NCI-H128 (cell line): ENCODE data around the gene HOXB4.

Experiments
- DNase-seq: peaks from one replicate; lab custom pipeline; 2025; ENCODE audit not compliant: unreplicated experiment; lab: John Stamatoyannopoulos, UW

HOXB4 gene

GRCh38 chr17:48549914-48550501, 28.1 kb downstream of the HOXB4 start:
- DNase-seq = no peak

- DNase-seq = no peak
Measured at GRCh38 chr17:48549281-48549630, 28.9 kb downstream of the HOXB4 start.

GRCh38 chr17:48548523-48549280, 29.4 kb downstream of the HOXB4 start:
- no peak for DNase-seq

- DNase-seq = no peak
Measured at GRCh38 chr17:48547808-48548522, 30.2 kb downstream of the HOXB4 start.

- DNase-seq = no peak
Measured at GRCh38 chr17:48546924-48547807, 31.0 kb downstream of the HOXB4 start.

DNA sequence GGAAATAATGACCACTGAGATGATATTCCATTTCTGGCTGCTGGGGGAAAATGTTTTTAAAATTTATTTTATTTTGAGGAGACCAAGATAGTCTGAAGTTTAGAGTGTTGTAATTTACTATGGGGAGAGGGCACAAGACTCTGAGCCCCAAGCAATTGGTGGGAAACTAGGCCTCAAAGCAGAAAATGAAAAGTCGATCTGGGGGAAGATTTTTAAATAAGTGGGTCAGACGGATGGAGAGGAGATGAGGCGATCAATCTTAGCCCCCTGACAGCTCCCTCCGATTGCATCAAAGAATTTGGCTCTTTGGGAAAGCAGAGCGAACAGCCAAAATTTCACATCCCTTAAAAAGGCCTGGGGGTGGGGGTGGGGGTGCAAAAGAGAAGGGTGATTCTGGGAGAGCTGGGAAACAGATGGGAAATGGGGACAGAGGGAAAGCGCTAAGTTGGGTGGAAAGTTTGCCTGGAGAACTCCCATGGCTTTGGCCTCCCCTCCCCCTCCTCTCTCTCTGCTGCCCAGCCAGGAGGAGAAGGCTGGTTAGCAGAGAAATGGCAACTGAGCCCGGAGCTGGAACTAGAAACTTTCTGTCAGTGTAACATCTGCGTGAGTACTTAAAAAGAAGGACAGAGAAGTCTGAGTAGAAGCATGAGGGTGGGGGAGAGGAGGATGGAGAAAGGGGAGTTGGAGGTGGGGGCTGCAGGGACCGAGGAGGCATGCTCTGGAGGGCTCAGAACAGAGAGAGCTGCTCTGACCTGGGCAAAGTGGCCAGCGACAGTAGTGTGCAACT, 31.8 kb downstream of the HOXB4 start:
- no peak for DNase-seq

- DNase-seq = no peak
Measured at GRCh38 chr17:48545539-48545938, 32.6 kb downstream of the HOXB4 start.

DNA sequence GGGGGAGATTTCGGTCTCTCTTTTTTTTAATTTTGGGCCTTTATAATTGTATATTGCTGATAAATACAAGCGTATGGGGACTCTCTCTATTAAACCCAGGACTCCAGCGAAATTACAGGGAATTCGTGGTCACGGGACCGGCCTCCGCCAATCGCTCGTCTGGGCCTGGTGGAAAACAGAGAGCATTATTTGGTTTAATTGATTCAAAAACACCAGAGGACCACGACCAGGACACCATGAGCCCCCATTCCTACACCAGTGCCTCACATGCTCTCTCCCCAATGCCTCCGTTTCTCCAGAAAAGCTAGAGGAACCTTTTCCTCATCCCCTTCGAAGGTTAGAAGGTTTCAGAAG, 33.2 kb downstream of the HOXB4 start, which contains the start of gene HOXB2:
Gene HOXB2, minus strand, starts transcription at position 88 of the 354 bp plus-strand sequence. CDS start 198 bp downstream, outside the sequence.
- no peak for DNase-seq

DNA sequence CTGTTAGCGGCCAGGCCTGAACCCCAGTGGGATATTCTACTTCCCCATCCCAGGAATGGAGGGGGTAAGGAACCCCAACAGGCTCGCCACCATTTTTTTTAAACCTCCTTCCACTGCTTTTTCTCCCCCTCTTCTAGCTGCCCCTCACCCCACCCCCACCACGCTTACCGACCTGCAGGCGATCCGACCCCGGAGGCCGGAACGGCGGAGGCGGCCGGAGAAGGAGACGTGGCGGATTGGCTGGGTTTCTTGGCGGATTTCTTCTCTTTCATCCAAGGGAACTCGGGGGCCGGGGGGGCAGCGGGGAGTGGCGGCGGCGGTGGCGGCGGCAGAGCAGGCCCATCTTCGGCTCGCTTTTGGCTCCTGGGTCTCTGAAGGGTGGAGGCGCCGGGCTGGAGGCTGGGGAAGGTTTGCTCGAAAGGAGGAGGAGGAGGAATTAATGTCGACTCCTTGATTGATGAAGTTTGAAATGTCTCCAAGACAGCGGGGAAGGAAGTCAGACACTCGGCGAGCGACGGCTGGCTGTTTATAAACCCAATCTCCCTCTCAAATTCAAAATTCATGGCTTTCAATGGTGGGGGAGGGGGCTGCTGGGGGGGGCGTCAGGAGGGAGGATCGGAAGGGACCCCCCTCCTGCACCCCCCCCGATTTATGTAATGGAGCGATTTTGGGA, 33.7 kb downstream of the HOXB4 start:
- DNase-seq = no peak

GRCh38 chr17:48543854-48544348, 34.2 kb downstream of the HOXB4 start:
- DNase-seq = no peak

DNA sequence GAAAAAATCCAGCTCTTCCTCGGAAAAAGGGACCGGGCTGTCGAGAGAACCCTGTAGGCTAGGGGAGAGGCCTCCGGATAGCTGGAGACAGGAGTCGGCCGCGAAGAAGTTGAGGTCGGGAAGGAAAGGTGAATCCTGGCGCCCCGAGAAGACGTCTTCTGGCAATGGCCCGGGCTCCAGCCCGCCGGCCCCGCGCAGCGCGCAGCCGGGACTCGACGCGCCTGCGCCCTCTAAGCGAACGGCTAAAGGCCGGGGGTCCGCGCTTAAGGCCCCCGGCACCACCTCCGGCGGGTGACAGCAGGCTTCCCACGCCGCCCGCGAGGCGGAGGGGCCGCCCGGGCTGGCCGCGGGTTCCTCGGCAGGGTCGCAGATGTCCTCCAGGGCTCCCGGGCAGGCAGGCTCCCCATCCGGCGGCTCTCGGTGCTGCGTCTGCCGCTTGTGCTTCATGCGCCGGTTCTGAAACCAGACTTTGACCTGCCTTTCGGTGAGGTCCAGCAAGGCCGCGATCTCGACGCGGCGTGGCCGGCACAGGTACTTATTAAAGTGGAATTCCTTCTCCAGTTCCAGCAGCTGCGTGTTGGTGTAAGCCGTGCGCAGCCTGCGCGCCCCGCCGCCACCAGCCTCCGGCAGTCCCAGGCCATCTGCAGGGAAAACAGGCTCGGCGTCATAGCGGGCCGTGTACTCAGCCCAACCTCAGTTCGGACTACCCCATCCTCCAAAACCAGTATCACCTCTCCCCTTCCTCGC, 34.9 kb downstream of the HOXB4 start:
- DNase-seq = no peak

GRCh38 chr17:48542698-48543106, 35.4 kb downstream of the HOXB4 start:
- DNase-seq = no peak

- DNase-seq = no peak
Measured at GRCh38 chr17:48542114-48542656, 36.0 kb downstream of the HOXB4 start.

GRCh38 chr17:48541577-48542113, 36.5 kb downstream of the HOXB4 start:
- DNase-seq = no peak

DNA sequence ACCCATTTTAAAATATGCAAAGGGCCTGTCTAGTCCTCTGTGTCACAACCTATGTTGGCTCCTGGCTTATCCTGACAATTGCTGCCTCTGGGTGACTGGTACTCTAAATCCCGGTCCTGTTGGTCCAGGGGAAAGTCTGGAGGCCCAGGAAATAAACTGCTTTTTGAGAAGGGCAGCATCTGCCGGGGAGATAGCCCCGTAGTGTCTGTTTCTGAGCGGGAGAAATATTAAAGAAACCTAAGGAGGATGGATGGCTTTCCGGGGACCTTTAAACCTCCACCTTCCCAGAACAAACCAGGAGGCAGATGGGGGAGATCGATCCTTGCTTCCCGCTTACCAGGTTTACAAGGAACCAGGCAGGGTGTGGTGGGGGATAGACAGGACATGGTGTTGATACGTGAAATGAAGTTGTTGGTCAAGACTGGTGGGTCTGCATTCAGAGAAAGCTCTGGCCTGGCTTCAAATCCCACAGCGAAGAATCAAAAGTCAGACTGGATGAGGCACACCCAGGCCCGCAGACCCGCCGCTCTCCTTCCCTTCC, 37.0 kb downstream of the HOXB4 start:
- DNase-seq = no peak

- DNase-seq = no peak
Measured at GRCh38 chr17:48540213-48540612, 37.9 kb downstream of the HOXB4 start.

DNA sequence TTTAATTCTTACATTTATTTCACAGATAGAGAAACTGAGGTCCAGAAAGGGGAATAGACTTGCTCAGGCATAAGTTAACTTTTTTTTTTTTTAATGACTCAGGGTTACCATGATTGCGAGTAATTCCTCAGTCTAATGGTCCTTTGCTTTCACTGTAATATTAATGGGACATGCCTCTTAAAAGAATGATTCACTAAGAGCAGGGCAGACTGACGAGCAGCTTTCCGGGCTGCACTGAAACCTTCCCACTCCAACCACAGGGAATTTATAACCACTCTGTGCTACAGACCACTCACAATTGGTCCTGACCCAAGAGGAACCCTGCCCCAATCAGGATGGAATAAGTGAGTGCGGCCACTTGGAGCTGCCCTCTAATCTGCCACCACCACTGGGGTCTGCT, 39.0 kb downstream of the HOXB4 start:
- DNase-seq = no peak

GRCh38 chr17:48537316-48537715, 40.8 kb downstream of the HOXB4 start:
- DNase-seq = no peak
